Endothelial cell of umbilical vein (primary cell): ENCODE measurements around the gene PDGFA.

Experiments
- CTCF ChIP-seq, 2 donors: IDR thresholded peaks; 1 replicate in 1 of 2; 2 replicates in 1 of 2; pipeline ENCODE4 v1.5.1; 2011; ENCODE audit warnings: low read length in 2 of 2, mild to moderate bottlenecking in 2 of 2, moderate library complexity in 2 of 2, control low read depth in 1 of 2, inconsistent platforms in 1 of 2, low read depth in 1 of 2; ENCODE audit not compliant: insufficient read depth in 1 of 2; ENCODE audit errors: extremely low read depth in 1 of 2
- EZH2 ChIP-seq: IDR thresholded peaks from 2 replicates; pipeline ENCODE4 v1.6.1; 2012; ENCODE audit warnings: borderline replicate concordance, low read depth, mild to moderate bottlenecking, moderate library complexity, low read length, inconsistent platforms; ENCODE audit not compliant: severe bottlenecking
- FOS ChIP-seq: IDR thresholded peaks from 2 replicates; pipeline ENCODE4 v1.6.1; 2011; ENCODE audit warnings: mild to moderate bottlenecking, low read length, moderate library complexity, borderline replicate concordance; ENCODE audit not compliant: insufficient read depth
- POLR2AphosphoS5 ChIP-seq: IDR thresholded peaks from 2 replicates; pipeline ENCODE4 v1.6.1; 2012; ENCODE audit warnings: low read depth, mild to moderate bottlenecking, control low read depth, low read length, moderate library complexity; ENCODE audit not compliant: insufficient read depth
- TF ChIP-seq, protein P1 (sequence below): IDR thresholded peaks from 2 replicates; pipeline ENCODE4 v1.6.1; 2011; ENCODE audit not compliant: insufficient read depth, insufficient read length

- TF ChIP-seq EZH2 (no peak), CTCF (IDR thresholded peaks at IDR 0.05; ENCODE audit: extremely low read depth in 1 of 2, insufficient read depth in 1 of 2, low read depth in 1 of 2, low read length in 2 of 2) (no peak), FOS (no peak), POLR2AphosphoS5 (no peak)
- TF ChIP-seq, protein P1, sequence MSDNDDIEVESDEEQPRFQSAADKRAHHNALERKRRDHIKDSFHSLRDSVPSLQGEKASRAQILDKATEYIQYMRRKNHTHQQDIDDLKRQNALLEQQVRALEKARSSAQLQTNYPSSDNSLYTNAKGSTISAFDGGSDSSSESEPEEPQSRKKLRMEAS = no peak
These were observed 6.9 kb upstream of the PDGFA start for GRCh38 chr7:526460-527034.
